IPS-15b (cell line): ENCODE results near the gene DNAH7.

Experiments
- H3K27me3 ChIP-seq: one replicate; pipeline ENCODE4 v1.6.1; 2013; ENCODE audit warnings: low read length; ENCODE audit not compliant: control insufficient read depth, insufficient read depth
- H3K36me3 ChIP-seq: one replicate; pipeline ENCODE4 v1.6.1; 2013; ENCODE audit warnings: low read length; ENCODE audit not compliant: control insufficient read depth, insufficient read depth
- H3K4me1 ChIP-seq: one replicate; pipeline ENCODE4 v1.6.1; 2013; ENCODE audit warnings: mild to moderate bottlenecking, low read length; ENCODE audit not compliant: control insufficient read depth, insufficient read depth
- H3K4me3 ChIP-seq: one replicate; pipeline ENCODE4 v1.5.1; 2013; ENCODE audit warnings: low read depth, low read length
- H3K9ac ChIP-seq: one replicate; pipeline ENCODE4 v1.6.1; 2013; ENCODE audit warnings: low read depth, mild to moderate bottlenecking, low read length
- H3K9me3 ChIP-seq: one replicate; pipeline ENCODE4 v1.6.1; 2013; ENCODE audit warnings: mild to moderate bottlenecking, low read length; ENCODE audit not compliant: control insufficient read depth, insufficient read depth

DNAH7 gene

GRCh38 chr2:195820373-195820772 lies 248.3 kb downstream of the DNAH7 start:
- Histone ChIP-seq H3K9ac (no peak overlapping the region), H3K4me3 (no peak overlapping the region), H3K36me3 (no peaks in the 10 kb centered on the region), H3K4me1 (no peaks in the 10 kb centered on the region), H3K27me3 (no peaks in the 10 kb centered on the region), H3K9me3 (no peaks in the 10 kb centered on the region)

DNA sequence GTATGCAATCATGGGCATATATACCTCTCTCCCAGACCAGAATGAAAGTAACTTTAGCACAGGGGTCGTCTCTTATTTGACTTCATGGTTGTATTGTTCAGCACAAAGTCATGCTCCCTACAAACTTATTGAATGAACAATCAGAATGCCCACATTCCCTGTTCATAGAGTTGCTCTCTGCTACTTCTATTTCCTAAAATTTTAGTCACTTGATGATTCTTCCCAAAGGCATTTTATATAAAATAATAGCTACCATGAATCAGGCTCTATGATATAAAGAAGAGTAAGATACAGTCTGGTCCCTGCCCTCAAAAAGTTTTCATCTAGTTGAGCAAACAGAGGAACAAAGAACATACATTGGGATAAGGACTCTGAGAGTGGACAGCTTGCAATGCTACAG lies 249.4 kb downstream of the DNAH7 start:
- no peak overlapping the region for H3K9ac ChIP-seq
- no peaks in the 10 kb centered on the region for H3K4me1 ChIP-seq
- H3K36me3 ChIP-seq = no peaks in the 10 kb centered on the region
- H3K9me3 ChIP-seq = no peaks in the 10 kb centered on the region
- H3K4me3 ChIP-seq = no peak overlapping the region
- no peaks in the 10 kb centered on the region for H3K27me3 ChIP-seq

GRCh38 chr2:195818526-195818925 lies 250.1 kb downstream of the DNAH7 start:
- H3K4me3 ChIP-seq = no peak overlapping the region
- H3K9ac ChIP-seq = no peak overlapping the region

DNA sequence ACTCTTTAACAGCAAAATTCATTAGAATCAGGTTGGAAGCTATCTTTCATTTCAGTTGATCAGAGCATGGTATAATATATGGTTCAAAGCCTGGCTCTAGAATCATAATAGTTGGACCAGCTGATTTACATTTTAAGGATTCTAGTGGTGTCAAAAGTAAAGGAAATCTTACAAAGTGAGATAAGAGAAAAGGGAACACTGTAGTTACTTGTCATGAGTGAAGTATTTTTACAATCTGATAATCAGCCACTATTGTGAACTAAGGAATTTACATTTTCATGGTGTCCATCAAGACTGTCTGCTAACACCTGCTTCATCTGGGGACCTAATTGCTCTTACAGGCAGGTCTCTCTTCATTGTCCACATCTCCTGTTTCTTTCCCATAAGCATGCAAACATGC lies 250.5 kb downstream of the DNAH7 start:
- H3K36me3 ChIP-seq = no peaks in the 10 kb centered on the region
- H3K9me3 ChIP-seq = no peaks in the 10 kb centered on the region
- no peaks in the 10 kb centered on the region for H3K27me3 ChIP-seq
- no peak overlapping the region for H3K9ac ChIP-seq
- peaks cover 4% of the 10 kb centered on the region for H3K4me1 ChIP-seq
- no peak overlapping the region for H3K4me3 ChIP-seq

More at GRCh38 chr2:195818526-195818925, 250.1 kb downstream of the DNAH7 start:
- no peaks in the 10 kb centered on the region for H3K36me3 ChIP-seq
- peaks cover 2% of the 10 kb centered on the region for H3K4me1 ChIP-seq
- H3K9me3 ChIP-seq = no peaks in the 10 kb centered on the region
- no peaks in the 10 kb centered on the region for H3K27me3 ChIP-seq

DNA sequence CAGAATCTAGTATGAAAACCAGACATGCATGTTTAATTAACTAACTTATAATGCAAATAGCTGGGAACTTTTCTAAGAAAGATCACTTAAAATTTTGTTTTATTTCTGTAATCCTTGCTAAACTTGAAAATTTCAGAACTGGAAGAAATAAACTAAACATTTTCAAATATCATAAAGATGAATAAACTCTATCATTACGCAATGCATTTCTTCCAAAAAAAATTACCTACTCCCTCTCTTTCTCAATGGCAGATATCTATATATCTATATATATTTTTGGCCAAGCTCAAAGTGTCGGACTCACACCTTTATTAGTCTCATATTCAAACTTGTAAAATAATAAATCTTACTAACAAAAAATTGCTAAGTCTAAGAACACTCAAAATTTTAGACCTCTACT lies 253.6 kb downstream of the DNAH7 start:
- Histone ChIP-seq H3K9me3 (no peaks in the 10 kb centered on the region), H3K27me3 (no peaks in the 10 kb centered on the region), H3K36me3 (no peaks in the 10 kb centered on the region), H3K9ac (no peak overlapping the region), H3K4me1 (peaks cover 4% of the 10 kb centered on the region), H3K4me3 (no peak overlapping the region)

GRCh38 chr2:195813421-195813820 lies 255.2 kb downstream of the DNAH7 start:
- no peak overlapping the region for H3K9ac ChIP-seq
- H3K4me3 ChIP-seq = no peak overlapping the region
- no peaks in the 10 kb centered on the region for H3K9me3 ChIP-seq
- peaks cover 7% of the 10 kb centered on the region for H3K4me1 ChIP-seq
- no peaks in the 10 kb centered on the region for H3K36me3 ChIP-seq
- H3K27me3 ChIP-seq = no peaks in the 10 kb centered on the region

DNA sequence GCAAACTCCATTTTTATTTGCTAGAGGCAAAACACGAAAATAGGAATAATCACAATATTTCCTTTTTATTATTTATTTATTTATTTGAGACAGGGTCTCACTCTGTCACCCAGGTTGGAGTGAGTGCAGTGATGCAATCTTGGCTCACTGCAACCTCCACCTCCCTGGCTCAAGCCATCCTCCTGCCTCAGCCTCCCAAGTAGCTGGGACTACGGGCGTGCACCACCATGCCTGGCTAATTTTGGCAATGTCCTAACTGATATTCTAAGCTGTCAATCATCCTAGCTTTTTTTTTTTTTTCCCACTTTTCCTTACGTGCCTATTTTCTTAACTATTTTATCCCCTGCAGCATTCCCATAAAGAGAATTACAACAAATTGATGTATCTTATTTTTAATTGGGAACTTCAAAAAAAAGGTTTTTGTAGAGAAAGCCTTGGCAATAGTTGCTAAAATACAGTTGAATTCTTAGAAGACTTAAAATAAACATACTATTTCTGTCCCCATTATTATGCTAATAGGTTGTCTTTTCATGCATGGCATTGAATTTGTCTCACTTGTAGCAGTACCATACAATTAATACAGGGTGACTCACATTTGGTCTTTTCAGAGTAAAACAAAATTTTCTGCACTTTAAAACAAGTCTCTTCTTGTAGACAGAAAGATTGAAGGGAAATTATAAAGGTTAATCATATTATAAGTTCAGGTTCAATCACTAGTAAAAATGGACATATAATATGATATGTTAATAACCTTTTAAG lies 258.1 kb downstream of the DNAH7 start:
- no peaks in the 10 kb centered on the region for H3K36me3 ChIP-seq
- no peaks in the 10 kb centered on the region for H3K9me3 ChIP-seq
- peaks cover 29% of the 10 kb centered on the region for H3K4me1 ChIP-seq
- no peak overlapping the region for H3K4me3 ChIP-seq
- no peak overlapping the region for H3K9ac ChIP-seq
- no peaks in the 10 kb centered on the region for H3K27me3 ChIP-seq

GRCh38 chr2:195808189-195808588 lies 260.4 kb downstream of the DNAH7 start:
- Histone ChIP-seq H3K4me3 (no peak overlapping the region), H3K27me3 (no peaks in the 10 kb centered on the region), H3K9ac (no peak overlapping the region), H3K9me3 (no peaks in the 10 kb centered on the region), H3K4me1 (peaks cover 42% of the 10 kb centered on the region), H3K36me3 (no peaks in the 10 kb centered on the region)

DNA sequence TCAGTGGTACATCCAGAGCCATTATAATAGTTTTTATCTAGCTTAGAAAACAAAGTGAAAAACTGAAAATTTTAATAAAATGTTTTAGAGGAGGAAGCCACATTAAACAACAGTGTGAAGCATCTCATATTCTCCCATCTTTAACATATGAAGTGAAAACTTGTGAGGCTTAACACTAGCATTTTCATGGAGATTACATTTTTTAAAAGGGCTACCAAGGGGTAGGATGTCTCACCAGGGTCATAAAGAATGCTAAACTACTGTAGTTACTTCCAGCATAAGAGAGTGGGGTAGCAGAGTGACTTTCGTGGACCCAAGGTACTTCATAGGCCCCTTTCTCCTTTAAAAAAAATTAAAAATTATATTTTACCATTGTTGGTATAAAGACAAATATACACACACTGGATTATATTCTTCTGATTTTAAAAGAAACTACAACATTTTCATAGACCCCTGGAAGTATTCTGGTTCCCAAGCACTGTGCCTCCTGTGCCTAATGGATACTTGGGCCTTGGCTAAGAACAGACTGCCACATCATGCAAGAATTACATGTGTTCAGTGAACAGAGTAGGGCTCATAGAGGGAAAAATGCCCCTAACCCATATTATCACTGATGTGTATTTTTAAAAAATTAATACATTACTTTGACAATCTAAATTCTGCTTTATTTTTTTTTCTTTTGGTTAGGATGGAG lies 263.2 kb downstream of the DNAH7 start:
- Histone ChIP-seq H3K9me3 (no peaks in the 10 kb centered on the region), H3K4me1 (peaks cover 42% of the 10 kb centered on the region), H3K27me3 (no peaks in the 10 kb centered on the region), H3K36me3 (no peaks in the 10 kb centered on the region), H3K9ac (no peak overlapping the region), H3K4me3 (no peak overlapping the region)

GRCh38 chr2:195795879-195796278 lies 272.8 kb downstream of the DNAH7 start:
- Histone ChIP-seq H3K4me1 (no peaks in the 10 kb centered on the region), H3K27me3 (no peaks in the 10 kb centered on the region), H3K9ac (no peak overlapping the region), H3K36me3 (no peaks in the 10 kb centered on the region), H3K9me3 (no peaks in the 10 kb centered on the region), H3K4me3 (no peak overlapping the region)

DNA sequence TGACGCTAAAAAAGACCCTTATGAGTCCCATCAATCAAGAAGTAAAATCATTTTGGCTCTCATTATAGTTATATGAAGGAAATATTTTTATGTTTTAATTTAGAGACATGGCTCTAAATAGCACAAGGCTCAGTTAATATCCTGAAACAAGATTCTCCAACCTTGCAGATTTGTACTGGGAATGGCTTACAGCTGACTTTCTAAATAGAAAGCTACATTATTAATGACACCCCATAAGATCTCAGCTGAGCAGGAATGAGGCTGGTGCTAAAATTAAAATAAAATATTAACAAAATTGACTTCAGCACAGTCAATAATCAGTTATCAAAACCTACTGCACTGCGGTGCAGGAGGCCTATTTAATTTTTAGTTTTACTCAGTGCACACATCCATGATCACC lies 274.8 kb downstream of the DNAH7 start:
- no peaks in the 10 kb centered on the region for H3K9me3 ChIP-seq
- no peaks in the 10 kb centered on the region for H3K4me1 ChIP-seq
- H3K27me3 ChIP-seq = no peaks in the 10 kb centered on the region
- no peaks in the 10 kb centered on the region for H3K36me3 ChIP-seq
- no peak overlapping the region for H3K9ac ChIP-seq
- no peak overlapping the region for H3K4me3 ChIP-seq

DNA sequence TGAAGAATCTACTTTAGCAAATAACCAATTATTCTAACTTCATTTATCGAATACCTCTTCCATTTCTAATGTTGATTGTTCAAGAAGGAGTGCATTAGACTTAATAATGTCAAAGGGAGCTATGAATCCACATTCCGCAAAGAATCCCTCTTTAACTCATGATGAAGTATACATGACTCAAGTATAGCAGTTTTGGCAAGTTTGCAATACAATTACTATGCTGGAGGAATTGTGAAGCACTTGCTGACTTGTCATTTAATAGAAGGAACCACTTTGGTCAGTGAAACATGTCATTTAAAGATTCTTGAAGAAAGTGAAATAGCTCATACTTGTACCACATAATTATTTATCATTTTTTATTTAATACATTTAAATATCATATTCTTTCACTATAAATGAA lies 286.5 kb downstream of the DNAH7 start:
- no peaks in the 10 kb centered on the region for H3K27me3 ChIP-seq
- H3K36me3 ChIP-seq = no peaks in the 10 kb centered on the region
- no peaks in the 10 kb centered on the region for H3K4me1 ChIP-seq
- no peak overlapping the region for H3K9ac ChIP-seq
- H3K4me3 ChIP-seq = no peak overlapping the region
- no peaks in the 10 kb centered on the region for H3K9me3 ChIP-seq
